A673 (cell line): ENCODE measurements around the gene KANSL1L.

ENCODE experiments used
- EZH2 ChIP-seq: fragments of 200-600 bp; sonication (generic); IDR thresholded peaks from 2 replicates; pipeline ENCODE4 v1.6.1; 2017; ENCODE audit warnings: borderline replicate concordance, low read depth, mild to moderate bottlenecking, mixed read lengths, antibody characterized with exemption, low read length; ENCODE audit not compliant: poor library complexity, severe bottlenecking
- TF ChIP-seq, protein P1 (sequence below): fragments of 300-800, 200-600 bp; sonication (generic); conservative IDR thresholded peaks from 2 replicates; pipeline ENCODE4 v1.5.1; 2017; ENCODE audit warnings: low read depth, mild to moderate bottlenecking, antibody characterized with exemption, low read length, moderate library complexity, mixed read lengths

DNA sequence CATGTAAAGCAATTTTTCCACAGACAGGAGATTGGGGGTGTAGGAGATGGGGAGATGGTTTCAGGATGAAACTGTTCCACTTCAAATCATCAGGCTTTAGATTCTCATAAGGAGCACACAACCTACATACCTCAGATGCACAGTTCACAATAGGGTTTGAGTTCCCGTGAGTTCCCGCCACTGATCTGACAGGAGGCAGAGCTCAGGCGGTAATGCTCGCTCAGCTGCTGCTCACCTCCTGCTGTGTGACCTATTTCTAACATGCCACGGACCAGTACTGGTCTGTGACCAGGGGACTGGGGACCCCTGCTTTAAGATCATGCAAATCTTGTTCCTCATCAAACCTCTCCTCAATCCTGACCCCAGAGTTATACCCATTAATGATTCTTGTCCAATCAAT lies 98.7 kb downstream of the KANSL1L start:
- TF ChIP-seq EZH2, result no peak
- TF ChIP-seq, protein P1, sequence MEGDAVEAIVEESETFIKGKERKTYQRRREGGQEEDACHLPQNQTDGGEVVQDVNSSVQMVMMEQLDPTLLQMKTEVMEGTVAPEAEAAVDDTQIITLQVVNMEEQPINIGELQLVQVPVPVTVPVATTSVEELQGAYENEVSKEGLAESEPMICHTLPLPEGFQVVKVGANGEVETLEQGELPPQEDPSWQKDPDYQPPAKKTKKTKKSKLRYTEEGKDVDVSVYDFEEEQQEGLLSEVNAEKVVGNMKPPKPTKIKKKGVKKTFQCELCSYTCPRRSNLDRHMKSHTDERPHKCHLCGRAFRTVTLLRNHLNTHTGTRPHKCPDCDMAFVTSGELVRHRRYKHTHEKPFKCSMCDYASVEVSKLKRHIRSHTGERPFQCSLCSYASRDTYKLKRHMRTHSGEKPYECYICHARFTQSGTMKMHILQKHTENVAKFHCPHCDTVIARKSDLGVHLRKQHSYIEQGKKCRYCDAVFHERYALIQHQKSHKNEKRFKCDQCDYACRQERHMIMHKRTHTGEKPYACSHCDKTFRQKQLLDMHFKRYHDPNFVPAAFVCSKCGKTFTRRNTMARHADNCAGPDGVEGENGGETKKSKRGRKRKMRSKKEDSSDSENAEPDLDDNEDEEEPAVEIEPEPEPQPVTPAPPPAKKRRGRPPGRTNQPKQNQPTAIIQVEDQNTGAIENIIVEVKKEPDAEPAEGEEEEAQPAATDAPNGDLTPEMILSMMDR, result no peak
